GM03348 (cell line): Measurements from ENCODE around the gene ABCA3.

Experiments used
- DNase-seq: peaks from one replicate; pipeline ENCODE4 v3.0.0; 2012; ENCODE audit warnings: low spot score

The ABCA3 gene

GRCh38 chr16:2357331-2357730, 16.8 kb upstream of the ABCA3 start:
- DNase-seq: no peak

- no peak for DNase-seq
Observed at GRCh38 chr16:2350500-2350899, 10.0 kb upstream of the ABCA3 start.

GRCh38 chr16:2343211-2343610, 2.7 kb upstream of the ABCA3 start:
- DNase-seq: no peak

- DNase-seq: no peak
Observed at GRCh38 chr16:2341456-2342447, 1.2 kb upstream of the ABCA3 start.

- DNase-seq: peak; percentile 63
Observed at GRCh38 chr16:2339521-2340484, 725 bp downstream of the ABCA3 start.

GRCh38 chr16:2337431-2338296, 2.9 kb downstream of the ABCA3 start:
- no peak for DNase-seq

- no peak for DNase-seq
Observed at GRCh38 chr16:2335286-2335895, 5.1 kb downstream of the ABCA3 start.

GRCh38 chr16:2333772-2334379, 6.7 kb downstream of the ABCA3 start:
- no peak for DNase-seq

- no peak for DNase-seq
Observed at GRCh38 chr16:2333231-2333630, 7.3 kb downstream of the ABCA3 start.

- DNase-seq: no peak
Observed at GRCh38 chr16:2331931-2332267, 8.6 kb downstream of the ABCA3 start.

- no peak for DNase-seq
Observed at GRCh38 chr16:2331199-2331930, 9.2 kb downstream of the ABCA3 start.

GRCh38 chr16:2329532-2329931, 11.0 kb downstream of the ABCA3 start:
- DNase-seq: no peak

- no peak for DNase-seq
Observed at GRCh38 chr16:2328428-2328827, 12.1 kb downstream of the ABCA3 start.

GRCh38 chr16:2326191-2326590, 14.3 kb downstream of the ABCA3 start:
- no peak for DNase-seq

- no peak for DNase-seq
Observed at GRCh38 chr16:2325791-2326190, 14.7 kb downstream of the ABCA3 start.

GRCh38 chr16:2325181-2325580, 15.3 kb downstream of the ABCA3 start:
- no peak for DNase-seq

GRCh38 chr16:2324296-2324859, 16.1 kb downstream of the ABCA3 start:
- no peak for DNase-seq

GRCh38 chr16:2323701-2324100, 16.8 kb downstream of the ABCA3 start:
- no peak for DNase-seq

- DNase-seq: no peak
Observed at GRCh38 chr16:2319606-2320005, 20.9 kb downstream of the ABCA3 start.
